GM12892 (cell line): ENCODE results near the gene ADAMTS8.

Source experiments
- POLR2A ChIP-seq: IDR thresholded peaks from 2 replicates; pipeline ENCODE4 v1.6.1; 2011; ENCODE audit warnings: low read depth, low read length, control low read depth
- TAF1 ChIP-seq: IDR thresholded peaks from 2 replicates; pipeline ENCODE4 v1.6.1; 2011; ENCODE audit warnings: low read depth, mild to moderate bottlenecking, control low read depth, low read length, borderline replicate concordance

- TF ChIP-seq POLR2A, result no peak
- no peak for TF ChIP-seq TAF1
Observed at GRCh38 chr11:130426837-130427341, 1.5 kb downstream of the ADAMTS8 start.
